ENCODE results near the gene MRGPRE.

Gene MRGPRE

GRCh38 chr11:3196161-3197043 is 35.8 kb downstream of the MRGPRE start:
- DNase-seq: no peak

DNA sequence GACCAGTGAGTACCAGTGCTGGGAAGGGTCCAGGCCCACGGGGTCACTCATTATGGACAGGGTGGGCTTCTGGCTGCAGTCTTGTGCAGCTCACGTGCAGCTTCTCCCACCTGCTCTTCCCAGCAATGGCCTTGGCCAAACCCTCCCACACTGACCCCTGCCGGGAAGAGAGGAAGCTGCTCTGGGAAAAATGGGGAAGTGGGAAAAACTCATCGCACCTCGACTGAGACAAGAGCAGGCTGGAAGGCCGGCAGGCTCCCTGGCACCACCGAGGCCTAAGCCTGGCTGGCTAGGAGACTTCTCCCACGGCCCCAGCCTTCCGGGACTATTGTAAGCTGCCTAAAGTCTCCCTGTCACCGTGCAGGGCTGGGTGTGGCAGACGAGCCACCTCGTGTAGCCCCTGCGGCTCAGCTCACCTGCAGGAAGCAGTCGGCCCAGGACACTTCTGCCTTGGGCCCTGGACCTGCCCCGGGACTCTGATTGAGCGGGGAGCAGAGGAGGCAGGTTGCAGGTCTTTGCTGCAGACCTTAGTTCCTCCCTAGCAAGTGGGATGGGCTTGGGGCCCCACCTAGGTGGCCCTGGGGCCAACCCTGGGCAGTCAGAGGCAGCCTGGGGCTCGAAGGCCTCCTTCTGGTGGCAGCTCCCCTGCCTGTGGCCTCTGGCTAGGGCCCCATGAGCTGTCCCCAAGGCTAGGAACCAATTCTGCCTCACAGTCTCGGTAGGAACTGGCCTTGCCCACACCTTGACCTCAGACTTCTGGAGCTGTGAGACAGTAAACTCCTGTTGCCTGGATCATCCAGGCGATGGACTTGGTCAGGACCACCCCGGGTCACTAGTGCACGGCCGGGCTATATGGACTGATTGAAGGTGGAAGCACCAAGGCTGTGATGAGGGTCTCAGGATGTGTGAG is 36.7 kb downstream of the MRGPRE start:
- DNase-seq: no peak

DNA sequence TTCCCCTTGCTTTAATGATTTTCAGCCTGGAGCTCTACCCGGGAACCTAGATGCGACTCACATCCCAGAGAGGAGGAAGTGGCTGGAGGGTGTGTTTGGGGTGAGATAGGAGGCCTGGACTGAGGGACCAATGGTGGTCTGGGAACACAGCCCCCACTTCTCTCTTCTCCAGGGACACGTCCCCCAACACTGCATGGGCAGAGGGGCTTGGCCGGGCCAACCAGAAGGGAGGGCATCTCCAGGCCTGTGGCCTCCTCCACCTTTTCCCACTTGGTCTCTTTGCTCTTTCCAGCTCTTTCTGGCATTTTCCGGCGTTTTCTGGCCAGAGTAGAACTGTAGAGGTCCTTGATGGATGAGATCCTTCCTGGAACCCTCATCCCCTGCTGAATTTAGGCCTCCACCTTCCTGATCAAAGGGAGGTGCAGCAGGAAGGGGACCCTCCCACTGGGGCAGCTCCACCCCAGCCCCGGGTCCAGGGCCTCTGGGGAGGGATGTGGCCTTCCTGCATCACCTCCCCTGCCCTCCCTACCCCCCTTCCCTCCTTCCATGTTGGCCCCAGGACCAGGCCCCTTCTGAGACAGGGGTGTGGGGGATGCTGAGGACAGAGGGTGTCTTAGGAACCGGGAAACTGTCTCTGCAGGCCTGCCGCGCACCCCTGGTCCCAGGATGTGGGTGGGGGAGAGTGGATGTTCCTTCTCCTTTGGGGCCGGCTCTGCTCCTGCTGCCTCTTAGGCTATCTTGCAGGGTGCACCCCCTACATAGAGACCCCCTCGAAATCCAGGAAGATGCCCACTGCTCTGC is 38.0 kb downstream of the MRGPRE start:
- no peak for DNase-seq

GRCh38 chr11:3193373-3194015 is 38.7 kb downstream of the MRGPRE start:
- no peak for DNase-seq

DNA sequence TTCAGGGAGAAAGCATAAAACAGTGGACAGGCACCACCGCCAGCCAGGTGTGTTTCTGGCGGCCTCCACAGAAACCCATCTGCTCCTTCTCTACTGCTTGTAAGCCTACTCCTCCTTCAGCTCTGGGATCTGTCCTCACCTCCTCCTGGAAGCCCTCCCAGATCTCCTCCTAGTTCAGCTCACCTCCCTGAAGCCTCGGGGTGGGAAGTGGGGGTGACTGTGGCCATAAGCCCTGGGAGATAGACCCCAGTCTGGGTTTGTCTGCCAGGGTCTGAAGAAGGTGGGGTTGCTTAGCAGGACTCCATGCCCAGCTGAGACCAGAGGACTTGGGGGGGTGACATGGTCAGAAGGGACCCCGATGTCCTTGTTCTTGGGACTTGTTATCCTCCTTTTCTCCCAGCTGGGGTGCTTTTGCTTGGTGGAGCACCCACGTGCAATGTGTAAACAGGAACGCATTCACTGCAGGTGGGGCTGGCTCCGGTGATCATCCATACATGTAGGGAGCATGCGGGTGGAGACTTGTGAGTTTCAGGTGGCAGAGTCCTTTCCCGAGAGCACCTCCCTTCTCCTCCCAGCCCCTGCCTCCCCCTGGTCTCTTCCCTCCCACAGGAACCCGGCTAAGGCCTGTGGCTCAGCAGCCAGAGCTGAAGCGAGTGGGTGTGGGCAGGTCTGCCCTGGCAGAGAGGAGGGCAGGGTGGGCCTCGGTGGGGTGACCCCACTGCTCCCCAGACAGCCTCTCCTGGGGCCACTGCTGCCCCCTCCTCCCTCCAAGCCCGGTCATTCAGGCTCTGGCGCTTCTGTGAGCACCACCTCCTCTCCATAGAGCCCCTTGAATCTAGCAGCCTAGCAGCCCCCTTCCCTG is 39.5 kb downstream of the MRGPRE start:
- DNase-seq: no peak

DNA sequence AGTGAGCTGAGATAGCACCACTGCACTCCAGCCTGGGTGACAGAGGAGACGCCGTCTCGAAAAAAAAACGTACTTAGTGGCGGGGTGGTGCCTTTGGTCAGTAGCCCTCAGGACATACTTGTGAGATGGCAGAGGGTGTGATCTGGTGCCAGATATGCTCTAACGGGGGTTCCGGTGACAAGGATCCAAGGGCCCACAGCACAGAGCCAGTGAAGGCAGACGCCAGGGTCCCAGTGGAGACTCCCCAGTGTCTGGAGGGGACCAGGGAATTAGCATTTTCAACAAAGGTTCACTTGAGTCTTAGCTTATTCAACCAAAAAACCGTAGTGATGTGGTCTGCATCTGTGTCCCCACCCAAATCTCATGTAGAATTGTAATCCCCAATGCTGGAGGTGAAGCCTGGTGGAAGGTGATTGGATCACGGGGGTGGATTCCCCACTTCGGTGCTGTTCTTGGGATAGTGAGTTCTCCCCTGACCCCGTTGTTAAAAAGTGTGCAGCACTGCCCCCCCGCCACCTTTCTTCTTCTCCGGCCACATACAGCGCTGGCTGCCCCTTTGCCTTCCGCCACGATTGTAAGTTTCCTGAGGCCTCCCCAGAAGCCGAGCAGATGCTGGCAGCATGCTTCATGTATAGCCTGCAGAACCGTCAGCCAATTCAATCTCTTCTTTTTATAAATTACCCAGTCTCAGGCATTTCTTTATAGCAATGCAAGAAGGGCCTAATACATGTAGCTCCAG is 40.5 kb downstream of the MRGPRE start:
- DNase-seq: no peak

GRCh38 chr11:3190600-3190999 is 41.6 kb downstream of the MRGPRE start:
- no peak for DNase-seq

DNA sequence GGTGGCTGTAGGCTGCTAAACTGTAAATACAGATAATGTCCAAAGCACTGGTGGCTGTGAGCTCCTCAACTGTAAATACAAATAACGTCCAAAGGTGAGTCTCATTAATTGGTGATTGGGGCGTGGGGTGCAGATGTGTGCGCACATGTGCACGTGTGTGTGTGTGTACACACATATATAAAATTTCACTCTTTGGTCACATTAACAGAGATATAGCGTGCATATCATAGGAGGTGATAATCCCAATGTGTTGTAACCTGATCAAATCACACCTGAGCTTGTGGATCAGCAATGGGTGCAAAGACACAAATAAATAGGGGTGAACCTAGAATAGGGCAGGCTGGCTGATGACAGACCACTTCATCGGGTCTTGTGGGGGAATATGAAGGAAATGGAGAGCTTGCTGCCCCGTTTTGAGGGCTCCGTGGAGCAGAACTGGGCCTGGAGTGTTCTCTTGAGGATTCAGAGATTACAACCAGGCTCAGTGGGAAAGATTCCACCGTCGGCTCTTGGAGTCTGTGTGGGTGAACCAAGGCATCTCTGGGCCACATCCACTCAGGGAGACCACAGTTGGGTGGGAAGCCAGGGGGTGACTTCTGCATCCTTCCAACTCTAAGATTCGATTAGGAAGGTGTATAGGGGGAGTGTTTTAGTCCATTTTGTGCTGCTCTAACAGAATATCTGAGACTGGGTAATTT is 42.2 kb downstream of the MRGPRE start:
- no peak for DNase-seq

DNA sequence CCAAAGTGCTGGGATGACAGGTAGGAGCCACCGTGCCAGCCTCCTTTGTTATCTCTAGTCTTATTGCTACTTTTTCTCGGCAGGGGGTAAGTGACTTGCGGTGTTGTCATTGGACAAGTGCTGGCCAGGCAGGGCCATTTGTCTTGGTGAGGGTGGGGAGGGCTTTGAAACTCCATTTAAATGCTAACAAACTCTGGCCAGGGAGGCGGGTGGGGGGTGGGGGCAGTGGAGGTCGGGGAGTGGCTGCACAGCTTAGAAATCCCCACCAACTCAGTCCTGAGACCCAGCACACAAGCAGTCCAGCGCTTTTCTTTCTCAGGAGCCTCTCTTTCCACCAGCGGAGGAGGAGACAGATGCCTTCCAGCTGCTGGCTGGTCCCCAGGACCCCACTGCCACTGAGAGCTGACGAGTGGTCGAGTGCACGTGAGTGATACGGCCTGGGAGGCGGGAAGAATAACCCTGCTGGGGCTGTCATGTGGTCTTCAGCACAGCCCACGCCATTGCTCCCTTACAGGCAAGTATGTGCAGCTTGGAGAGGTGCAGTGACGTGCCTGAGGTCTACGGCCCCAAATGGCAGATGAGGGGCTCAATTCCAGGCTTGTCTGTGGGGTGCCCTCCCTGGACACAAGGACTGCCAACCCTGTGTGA is 42.9 kb downstream of the MRGPRE start:
- no peak for DNase-seq

DNA sequence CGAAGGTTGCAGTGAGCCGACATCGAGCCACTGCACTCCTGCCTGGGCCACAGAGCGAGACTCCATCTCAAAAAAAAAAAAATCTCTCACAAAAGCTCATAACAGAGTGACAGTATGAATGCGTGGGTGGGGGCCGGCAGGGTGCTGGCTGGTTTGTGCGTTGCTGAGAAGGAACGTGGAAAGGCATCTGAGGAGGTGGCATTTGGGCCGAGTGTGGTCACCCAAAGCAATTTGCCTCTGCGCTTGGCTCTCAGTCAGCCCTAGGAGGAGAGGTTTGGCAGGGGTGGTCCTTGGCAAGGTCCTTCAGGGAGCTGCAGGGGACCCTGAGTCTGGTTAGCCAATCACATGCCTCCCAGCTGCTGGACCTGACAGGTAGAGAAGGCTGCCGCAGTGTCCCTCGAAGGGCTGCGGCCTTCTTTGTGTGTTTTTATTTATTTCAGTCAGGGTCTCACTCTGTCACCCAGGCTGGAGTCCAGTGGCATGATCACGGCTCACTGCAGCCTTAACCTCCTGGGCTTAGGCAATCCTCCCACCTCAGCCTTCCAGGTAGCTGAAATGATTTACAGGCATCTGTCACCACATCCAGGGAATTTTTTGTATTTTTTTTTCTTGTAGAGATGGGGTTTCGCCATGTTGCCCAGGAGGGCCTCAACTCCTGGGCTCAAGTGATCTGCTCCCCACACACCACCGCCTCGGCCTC is 43.6 kb downstream of the MRGPRE start:
- DNase-seq: no peak

DNA sequence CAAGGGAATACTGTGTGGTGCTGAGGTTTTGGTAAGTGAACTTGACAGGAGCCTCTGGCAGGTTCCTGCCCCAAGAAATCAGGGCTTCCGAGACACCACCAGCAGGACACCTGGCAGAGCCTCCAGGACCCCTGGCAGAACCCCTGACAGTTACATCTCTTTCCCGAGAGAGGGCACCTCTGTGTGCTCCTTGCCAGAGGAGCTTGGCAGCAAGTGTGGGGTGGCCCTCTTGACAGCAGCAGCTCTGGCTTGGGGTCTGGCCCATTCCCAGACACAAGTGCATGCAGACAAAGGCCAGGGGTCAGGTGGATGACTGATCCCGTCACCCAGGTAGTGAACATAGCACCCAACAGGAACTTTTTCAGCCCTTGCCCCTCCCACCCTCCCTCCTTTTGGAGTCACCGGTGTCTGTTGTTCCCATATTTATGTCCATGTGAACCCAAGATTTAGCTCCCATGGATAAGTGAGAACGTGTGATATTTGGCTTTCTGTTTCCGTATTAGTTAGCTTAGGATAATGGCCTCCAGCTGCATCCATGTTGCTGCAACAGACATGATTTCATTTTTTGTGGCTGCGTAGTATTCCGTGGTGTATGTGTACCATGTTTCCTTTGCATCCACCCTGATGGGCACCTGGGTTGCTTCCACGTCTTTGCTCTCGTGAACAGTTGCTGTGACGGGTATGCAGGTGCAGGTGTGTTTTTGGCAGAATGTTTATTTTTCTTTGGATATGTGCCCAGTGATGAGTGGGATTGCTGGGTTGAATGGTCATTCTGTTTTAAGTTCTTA is 45.9 kb downstream of the MRGPRE start:
- no peak for DNase-seq

GRCh38 chr11:3184732-3185347 is 47.4 kb downstream of the MRGPRE start:
- DNase-seq: no peak

- no peak for DNase-seq
Observed at GRCh38 chr11:3183523-3183922, 48.7 kb downstream of the MRGPRE start.

GRCh38 chr11:3182462-3182852 is 49.8 kb downstream of the MRGPRE start:
- no peak for DNase-seq

- DNase-seq: no peak
Observed at GRCh38 chr11:3181725-3182461, 50.3 kb downstream of the MRGPRE start.

DNA sequence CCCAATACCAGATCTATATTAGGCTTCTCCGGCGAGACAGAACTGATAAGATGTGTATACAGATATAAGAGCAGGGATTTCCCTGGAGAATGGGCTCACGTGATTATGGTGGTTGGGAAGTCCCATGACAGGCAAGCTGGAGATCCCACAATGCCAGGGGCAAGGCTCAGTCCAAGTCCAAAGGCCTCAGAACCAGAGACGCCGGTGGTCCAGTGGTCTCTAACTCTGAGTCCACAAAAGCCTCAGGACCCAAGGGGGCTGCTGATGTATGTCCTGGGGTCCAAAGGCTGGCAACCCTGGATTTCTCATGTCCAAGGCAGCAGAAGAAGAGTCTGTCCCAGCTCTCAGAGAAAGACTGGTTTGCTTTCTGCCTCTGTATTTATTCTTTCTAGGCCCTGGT is 51.3 kb downstream of the MRGPRE start:
- DNase-seq: no peak

DNA sequence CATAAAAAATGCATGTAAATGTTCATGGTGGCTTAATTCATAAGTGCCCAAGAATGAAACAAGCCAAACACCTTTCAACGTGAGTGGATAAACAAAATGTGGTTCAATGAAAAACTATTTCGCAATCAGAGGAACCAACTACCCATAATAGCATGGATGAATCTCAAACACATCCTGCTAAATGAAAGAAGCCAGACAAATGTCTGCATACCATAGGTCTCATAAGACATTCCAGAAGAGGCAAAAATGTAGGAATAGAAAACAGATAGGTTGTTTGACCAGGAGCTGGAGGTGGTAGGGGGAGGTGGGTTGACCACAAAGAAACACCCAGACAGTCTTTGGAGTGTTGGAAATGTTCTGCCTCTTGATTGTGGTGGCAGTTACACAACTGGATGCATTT is 53.9 kb downstream of the MRGPRE start:
- no peak for DNase-seq
